Measurements from ENCODE around the gene SLC1A7. TPM values are rescaled to one million over a fixed set of nuclear protein-coding genes. Genes with fewer than 3 reads are reported as not detected.

Gene SLC1A7
- total RNA-seq, 6 experiments from 2014 or later, result 0.31 to 1.3 (median 0.61) TPM

DNA sequence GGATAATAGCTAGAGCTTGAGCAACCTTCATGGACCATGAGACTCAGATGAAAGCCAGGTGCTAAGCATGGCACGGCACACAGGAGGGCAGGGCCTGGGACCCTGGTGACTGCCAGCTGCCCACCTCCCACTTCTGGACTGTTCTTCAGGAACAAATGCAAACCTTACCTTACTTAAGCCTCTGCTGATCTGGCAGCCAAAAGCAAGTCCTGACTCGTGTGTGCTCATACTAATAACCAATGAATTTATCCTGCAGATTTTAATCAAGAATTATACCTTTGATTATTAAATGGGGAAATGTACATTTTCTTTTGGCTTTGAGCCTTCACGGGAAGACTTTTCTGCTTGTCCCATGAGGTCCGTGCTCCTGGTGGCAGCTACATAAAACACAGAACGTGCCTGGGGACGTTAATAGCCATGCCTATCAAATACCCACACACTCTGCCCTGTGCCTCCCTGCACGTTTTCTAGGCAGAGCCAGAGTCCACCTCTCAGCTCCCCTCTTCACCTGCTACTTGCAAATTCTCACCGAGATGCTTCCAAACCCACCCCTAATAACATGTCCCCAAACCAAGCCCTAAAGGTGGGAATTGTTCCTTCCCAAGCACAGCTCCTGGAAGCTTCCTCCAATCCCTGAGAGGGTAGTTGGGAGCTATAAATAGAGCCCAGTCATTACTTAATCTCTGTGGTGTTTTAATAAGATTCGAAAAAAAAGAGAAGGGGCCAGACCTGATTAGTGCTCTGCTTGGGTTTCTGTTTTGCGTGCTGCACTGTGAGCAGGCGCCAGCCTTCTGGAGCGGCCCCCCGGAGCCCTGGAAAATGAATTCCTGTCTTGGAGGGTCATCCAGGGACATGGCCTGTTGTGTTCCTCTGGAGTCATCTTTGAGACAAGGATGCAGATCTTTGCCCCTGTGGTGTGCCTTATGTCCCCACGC lies 33.5 kb downstream of the SLC1A7 start:
- Histone ChIP-seq H3K27ac (no peak overlapping the region), H3K4me3 (no peak overlapping the region), H3K9me3 (no peaks in the 10 kb centered on the region), H3K36me3 (no peaks in the 10 kb centered on the region), H3K27me3 (no peaks in the 10 kb centered on the region), H3K4me1 (peaks cover 0 to 15% (median 3%) of the 10 kb centered on the region in 4 donors)
- 84% methylated on average over 13 of the region's 14 CpGs for WGBS (ENCODE audit: insufficient coverage, low coverage, low lambda C conversion rate, missing lambda C conversion rate)
- TF ChIP-seq POLR2A (IDR thresholded peaks at IDR 0.05) (no peak), CTCF (IDR thresholded peaks at IDR 0.05) (no peak)
- ATAC-seq, result no peak
- intact Hi-C loops (cut with DNase I), result no loop called here
- DNase-seq, result no peak

DNA sequence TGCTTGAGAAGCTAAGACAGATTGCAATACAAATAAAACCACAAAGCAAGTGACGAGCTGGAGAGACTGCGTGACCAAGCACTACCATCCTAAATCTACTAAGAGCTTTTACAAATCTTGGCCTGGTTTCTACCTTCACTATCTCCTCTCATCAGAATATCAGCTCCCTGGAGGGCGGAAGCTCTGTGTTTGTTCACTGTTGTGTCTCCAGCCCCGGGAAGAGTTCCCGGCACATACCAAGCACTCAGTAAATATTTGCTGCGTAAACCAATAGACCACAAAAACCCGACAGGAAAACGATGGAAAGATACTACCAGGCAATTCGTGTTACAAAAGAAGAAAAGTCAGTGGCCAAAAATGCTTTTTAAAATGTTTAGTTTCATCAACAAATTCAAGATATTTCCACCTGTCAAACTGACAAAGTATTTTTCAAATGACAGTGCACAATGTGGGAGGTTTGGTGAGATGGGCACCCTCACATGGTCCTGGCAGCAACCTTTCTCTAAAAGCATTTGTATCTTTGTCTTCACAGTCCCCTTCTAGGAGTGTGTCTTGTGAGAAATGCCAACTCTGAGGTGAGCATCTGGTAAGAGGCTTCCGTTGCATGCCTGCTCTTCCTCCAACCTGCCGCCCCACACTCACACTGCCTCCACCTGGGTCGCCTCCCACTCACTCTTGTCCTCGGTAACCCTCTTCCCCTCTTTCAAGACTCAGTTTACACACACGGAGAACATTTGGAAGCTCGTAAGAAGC lies 34.7 kb downstream of the SLC1A7 start:
- ATAC-seq (peak; percentile 22 to 87 (median 54)), DNase-seq (no peak)
- H3K9me3 ChIP-seq, result no peaks in the 10 kb centered on the region
- H3K4me1 ChIP-seq, result peaks cover 0 to 14% (median 3%) of the 10 kb centered on the region in 4 donors
- TF ChIP-seq CTCF (IDR thresholded peaks at IDR 0.05), result no peak
- no peak for TF ChIP-seq POLR2A (IDR thresholded peaks at IDR 0.05)
- H3K27me3 ChIP-seq, result no peaks in the 10 kb centered on the region
- no peak overlapping the region for H3K27ac ChIP-seq
- H3K36me3 ChIP-seq, result no peaks in the 10 kb centered on the region
- WGBS (ENCODE audit: insufficient coverage, low coverage, low lambda C conversion rate, missing lambda C conversion rate), result 43% methylated on average over 12 of the region's 15 CpGs
- H3K4me3 ChIP-seq, result no peak overlapping the region
- intact Hi-C loops (cut with DNase I), result no loop called here

- Histone ChIP-seq H3K36me3 (no peaks in the 10 kb centered on the region), H3K4me3 (no peak overlapping the region), H3K4me1 (peaks cover 0 to 14% (median 3%) of the 10 kb centered on the region in 4 donors), H3K9me3 (no peaks in the 10 kb centered on the region), H3K27ac (no peak overlapping the region), H3K27me3 (no peaks in the 10 kb centered on the region)
- DNase-seq (no peak), ATAC-seq (no peak)
- WGBS (ENCODE audit: insufficient coverage, low coverage, low lambda C conversion rate, missing lambda C conversion rate), result 96% methylated on average over 6 of the region's 7 CpGs
- intact Hi-C loops (cut with DNase I), result no loop called here
- TF ChIP-seq POLR2A (IDR thresholded peaks at IDR 0.05), result no peak
- TF ChIP-seq CTCF (IDR thresholded peaks at IDR 0.05), result no peak
Observed at GRCh38 chr1:53107090-53107489, 35.3 kb downstream of the SLC1A7 start.

DNA sequence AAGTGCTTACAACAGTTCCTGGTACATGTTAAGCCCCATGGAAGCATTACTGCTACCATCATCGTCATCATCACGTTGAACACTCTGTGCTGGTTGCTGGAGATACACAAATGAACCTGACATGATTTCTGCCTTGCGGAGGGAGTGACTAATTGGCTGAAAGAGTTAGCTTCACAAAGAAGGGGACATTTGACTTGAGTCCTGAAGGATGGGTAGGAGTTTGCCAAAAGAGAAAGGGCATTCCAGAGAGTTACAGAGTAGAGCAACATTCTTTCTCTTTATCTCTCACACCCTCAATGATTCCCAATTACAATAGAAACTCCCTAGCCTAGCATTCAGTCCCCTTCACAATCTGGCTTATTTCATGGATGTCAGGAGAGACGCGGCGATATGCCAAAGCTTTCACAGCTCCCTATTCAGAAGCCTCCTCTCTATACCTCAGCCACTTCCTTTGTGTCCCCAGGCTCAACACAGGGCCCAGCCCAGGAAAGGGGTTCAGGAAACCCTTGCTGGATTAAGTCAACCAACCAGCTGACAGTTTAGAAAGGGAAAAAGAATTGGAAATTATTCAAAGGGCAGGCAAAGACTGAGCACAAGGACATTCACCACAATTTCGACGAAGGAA lies 38.0 kb downstream of the SLC1A7 start:
- TF ChIP-seq CTCF (IDR thresholded peaks at IDR 0.05) (no peak), POLR2A (IDR thresholded peaks at IDR 0.05) (no peak)
- no peak for DNase-seq
- H3K9me3 ChIP-seq, result no peaks in the 10 kb centered on the region

More for the DNA sequence above, 38.0 kb downstream of the SLC1A7 start:
- intact Hi-C loops (cut with DNase I), result no loop called here
- Histone ChIP-seq H3K4me3 (no peak overlapping the region), H3K27ac (no peak overlapping the region), H3K36me3 (no peaks in the 10 kb centered on the region), H3K4me1 (no peaks in the 10 kb centered on the region), H3K27me3 (no peaks in the 10 kb centered on the region)
- ATAC-seq, result no peak
- 69% methylated on average over 7 of the region's 8 CpGs for WGBS (ENCODE audit: insufficient coverage, low coverage, low lambda C conversion rate, missing lambda C conversion rate)
